HL-60/S4 treated with retinoic acid at 250 ng/mL for 4 days and 3 days (cell line): ENCODE measurements around the gene EXOC4.

Source experiments
- in situ Hi-C: fragments of 300-500 bp; cut with MboI; formaldehyde crosslinking; loops from 2 replicates; pipeline ENCODE4 v1.7.0; 2022; ENCODE audit warnings: low sequenced_read_pairs

Gene EXOC4

GRCh38 chr7:133652547-133652946, 399.7 kb downstream of the EXOC4 start:
- in situ Hi-C loops = no loop called here

DNA sequence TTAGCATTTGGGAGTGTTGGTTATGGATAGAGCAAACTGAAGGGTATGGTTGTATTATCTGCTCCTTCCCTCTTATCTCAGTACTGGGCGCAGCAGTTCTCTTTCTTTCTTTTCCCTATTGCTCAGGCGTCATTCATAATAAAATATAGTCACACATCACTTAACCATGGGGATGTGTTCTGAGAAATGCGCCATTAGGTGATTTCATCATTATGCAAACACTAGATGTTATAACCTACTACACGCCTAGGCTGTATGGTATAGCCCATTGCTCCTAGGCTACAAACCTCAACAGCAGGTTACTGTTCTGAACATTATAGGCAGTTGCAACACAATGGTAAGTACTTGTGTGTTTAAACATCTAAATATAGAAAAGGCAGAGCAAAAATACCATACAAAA, 401.7 kb downstream of the EXOC4 start:
- in situ Hi-C loops = no loop called here

DNA sequence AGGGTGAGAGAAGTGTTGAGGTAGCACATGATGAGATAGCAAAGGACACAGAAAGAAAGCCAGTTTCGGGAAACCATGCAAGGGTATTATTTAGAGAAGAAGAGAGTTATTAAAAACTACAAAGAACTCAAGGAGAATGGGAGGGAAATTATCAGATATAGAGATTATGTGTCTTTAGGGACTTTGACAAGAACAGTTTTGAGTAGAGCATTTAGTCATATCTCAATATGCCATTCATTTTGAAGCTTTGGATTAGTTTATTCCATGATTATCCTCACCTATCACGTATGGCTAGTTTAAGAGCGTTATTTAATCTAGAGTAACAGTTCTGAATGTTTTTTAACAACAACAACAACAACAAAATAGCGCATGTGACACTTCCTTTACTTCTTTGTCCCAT, 409.4 kb downstream of the EXOC4 start:
- in situ Hi-C loops = no loop called here

DNA sequence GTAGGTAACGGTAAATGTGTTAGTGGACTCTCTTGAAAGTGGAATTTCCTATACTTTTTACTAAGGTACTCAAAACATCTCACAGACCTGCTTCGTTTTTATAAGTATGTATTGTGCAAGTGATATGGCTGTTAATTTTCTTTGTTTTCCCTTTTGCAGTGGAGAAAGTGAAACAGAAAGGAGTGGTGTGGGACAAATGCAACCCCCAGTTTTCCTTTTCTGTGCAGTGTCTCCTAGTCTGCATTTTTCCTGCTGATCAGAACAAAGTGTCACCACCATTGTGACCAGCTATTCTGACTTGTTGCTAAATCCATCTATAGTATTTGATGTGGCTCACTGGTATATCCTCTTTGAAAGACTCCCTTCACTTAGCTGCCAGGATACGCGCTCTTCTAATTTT, 410.0 kb downstream of the EXOC4 start:
- in situ Hi-C loops = no loop called here

DNA sequence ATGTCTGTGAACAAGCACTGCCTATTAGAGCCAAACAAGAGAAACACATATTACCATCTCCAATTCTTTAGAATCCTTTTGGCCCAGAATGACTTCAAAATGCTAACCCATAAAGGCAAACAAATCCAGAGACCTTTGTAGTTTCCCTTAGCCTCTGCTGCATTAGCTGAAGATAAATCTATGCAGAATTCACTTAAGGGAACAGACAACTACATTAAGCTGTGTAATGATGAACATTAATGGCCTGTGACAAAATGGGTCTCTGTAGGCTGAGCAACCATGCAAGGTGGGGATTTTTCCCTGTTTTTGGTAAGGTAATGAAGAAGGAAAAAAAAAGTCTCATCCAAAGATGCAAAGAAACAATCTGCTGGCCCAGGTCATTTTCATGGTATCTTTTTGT, 411.6 kb downstream of the EXOC4 start:
- in situ Hi-C loops = no loop called here

DNA sequence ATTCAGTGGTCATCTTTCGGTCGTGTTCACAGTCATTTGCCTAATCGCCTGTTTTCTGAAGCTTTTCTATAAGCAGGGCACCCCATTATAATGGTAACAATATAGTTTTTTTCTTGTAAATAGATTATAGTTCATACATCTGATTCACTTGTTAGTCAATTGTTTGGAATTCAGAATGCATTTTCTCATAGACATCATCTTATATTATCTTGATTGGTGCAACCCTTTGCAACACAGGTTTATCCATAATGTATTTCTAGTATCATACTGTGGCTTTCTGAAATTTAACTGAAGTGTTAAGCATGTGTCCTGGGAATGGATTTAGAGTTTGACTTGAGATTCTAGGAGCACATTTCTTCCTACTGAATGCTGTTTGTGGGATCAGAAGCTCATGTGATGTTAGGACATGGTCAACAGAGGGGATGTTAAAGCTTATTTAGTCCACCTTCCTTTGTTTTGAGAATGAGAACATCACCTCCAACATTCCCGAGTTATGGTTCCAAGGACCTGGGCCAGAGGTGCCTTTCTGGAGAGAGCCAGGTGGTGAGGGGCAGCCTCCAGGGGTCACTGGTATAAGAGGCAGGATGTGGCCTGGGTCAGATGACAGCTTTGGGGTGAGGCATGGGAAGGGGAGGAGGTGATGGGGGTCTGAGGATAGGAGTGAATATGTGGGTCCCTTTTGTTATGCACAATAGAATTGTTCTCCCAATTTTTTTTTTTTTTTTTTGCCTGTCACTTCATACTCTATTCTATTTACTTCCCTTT, 415.6 kb downstream of the EXOC4 start:
- in situ Hi-C loops = no loop called here

DNA sequence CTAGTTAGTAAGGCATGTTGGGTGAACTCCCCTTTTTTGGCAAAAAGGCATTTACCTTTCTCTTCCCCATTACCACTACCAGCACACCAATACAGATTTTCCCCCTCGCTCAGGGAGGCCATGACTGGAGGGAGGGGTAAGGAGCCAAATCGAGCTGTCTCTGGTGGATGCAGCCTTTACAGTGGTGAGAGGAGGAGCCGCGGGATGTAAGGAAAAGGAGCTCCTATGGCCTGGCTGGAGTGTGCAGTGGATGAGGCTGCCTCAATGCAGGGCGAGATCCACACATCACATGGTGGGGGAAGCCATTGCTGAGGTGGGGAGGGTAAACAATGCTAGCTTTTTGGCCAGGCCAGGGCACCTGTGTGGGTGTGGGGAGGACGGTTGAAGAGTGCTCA, 416.2 kb downstream of the EXOC4 start:
- in situ Hi-C loops = no loop called here

DNA sequence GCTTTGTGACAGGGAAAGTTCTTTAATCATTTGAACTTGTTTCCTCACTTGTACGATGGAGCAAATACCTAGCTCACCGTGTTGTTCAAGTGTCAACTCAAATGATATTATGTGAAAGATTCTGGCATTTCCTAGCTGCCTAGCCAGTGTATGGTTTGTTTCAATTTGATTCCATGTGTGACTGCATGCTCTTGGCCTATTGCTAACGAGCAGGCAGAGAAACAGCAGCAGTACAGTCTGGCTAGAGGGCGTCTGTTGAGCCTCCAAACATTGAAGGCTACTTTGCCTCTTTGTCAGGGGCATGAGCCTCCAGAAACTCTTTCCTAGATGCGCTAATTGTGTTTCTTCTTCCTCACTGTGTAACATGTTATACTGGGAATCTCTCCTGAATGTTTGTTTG, 417.4 kb downstream of the EXOC4 start:
- in situ Hi-C loops = no loop called here

DNA sequence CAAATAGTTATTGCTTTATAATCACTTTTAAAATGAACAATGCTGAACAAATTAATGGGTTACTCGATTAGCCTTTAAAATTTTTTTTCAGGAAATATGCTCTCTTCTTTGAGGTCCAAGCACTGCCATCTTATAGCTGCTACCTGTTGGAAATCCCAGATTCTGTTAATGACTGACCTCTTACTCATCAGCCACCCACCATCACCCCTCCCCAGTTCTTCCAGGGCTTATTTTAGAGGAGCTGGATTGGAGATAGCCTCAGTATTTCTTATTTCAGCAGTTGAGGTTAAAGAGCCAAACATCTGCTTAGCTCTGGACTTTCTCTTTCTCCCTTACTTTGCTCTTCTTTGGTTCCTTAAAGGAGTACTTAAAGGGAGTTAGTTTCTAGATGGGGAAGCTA, 420.0 kb downstream of the EXOC4 start:
- in situ Hi-C loops = no loop called here

DNA sequence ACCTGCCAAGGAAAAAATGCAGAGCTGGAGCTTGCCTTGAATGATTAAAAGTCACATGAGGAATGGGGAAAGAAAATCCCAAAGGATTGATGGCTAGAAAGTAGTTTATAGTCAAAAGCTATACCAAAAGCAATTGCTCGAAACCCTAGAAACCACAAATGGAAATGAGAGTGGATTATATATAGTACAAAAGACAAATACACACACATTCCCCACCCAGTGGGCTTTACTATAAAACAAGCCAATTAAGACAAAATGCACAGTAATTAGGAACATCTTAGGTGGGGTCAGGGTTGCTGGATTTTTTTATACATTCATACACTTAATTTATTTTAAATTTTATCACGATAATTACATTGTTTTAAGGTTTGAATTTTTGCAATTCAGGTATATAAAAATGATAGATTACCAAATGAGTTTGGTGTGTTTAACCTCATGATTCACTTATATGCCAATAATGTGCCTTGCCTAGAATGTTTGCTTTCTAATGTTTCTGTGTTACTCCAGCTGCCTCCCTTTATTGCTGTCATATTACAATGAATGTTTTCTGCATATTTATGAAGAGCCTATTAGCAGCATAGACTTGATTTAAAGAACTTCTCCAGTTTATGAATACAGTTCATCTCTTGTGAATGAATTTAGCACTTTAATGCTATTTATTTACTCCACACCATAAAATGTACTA, 421.3 kb downstream of the EXOC4 start:
- in situ Hi-C loops = no loop called here

DNA sequence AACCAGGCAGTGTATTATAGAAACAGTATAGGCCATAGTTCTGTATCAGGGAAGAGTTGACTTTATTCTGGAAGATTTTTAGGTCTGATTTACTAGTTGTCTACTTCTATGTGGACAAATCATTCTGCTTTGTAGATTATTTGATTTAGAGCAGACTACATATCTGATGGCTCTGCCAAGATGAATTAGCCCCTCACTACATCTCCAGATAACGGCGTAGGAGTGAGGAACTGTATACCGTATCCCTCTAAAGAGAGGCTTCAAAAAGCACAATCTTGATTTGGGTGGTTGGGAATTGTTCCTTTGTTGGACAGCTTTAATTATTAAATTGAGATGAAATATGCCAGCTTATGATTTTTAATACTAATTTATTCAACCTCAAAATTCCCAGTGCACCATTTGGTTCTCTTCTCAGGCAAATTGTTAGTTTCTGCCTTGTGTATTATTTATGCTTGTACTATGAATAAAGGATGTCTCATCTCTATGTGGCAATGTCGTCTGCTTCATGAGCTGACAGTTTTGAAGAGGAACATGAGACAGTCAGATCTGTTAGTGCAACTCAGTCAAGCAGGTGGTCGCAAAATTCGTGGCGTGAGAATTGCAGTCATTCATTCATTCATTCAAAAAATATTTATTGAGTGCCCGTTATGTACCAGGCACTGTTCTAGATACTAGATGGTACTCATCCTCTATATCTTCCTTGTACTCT, 422.8 kb downstream of the EXOC4 start:
- in situ Hi-C loops = no loop called here

DNA sequence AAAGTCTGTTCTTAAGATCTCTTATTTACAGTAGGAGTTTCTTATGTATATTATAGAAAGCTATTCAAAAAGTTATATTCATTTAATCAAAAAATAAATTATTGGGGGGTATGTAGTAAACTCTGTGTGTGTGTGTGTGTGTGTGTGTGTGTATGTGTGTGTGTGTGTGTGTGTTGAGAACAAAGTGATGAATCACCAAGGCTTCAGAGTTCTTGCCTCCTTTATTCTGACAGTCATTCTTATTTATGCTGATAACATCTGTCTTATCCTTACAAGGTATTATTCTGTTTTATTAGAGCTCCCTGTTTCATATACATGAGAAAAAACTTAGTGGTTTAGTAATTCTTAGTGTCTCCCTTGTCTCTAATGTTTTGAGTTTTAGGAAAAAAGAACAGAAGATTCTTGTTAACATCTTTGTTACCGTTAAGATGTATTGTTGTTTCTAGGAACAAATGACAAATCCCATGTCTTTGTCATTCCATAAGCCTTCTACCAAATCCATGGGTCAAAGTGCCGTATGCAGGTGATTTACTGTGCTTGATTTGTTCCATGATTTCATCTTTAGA, 424.0 kb downstream of the EXOC4 start:
- in situ Hi-C loops = no loop called here

DNA sequence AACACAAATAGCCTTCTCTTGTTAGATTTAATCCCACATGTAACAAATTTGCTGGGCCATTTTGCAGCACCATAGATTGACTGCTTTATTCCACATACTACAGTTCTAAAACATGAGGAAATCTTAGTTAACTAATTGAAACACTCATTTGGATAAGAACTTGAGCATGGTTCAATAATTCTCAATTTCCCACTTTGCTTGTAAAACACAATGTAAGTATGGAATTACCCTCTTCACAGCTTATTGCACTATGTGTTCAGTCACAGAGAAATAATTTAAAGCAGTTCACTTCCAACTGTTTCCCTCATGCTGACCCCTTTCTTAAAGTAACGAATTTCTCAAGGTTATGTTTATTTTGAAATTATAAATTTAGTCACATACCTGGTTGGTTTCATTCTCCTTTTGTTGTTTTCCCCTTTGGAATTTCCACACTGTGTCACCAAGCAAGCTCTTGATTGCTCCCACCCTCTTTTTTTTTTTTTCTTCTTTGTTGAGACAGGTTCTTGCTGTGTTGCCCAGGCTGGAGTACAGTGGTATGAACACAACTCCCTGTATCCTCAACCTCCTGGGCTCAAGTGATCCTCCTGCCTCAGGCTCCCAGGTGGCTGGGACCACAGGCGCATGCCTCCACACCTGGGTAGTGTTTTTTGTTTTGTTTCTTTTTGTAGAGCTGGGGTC, 425.4 kb downstream of the EXOC4 start:
- in situ Hi-C loops = no loop called here

GRCh38 chr7:133679977-133680376, 427.1 kb downstream of the EXOC4 start:
- in situ Hi-C loops = no loop called here

DNA sequence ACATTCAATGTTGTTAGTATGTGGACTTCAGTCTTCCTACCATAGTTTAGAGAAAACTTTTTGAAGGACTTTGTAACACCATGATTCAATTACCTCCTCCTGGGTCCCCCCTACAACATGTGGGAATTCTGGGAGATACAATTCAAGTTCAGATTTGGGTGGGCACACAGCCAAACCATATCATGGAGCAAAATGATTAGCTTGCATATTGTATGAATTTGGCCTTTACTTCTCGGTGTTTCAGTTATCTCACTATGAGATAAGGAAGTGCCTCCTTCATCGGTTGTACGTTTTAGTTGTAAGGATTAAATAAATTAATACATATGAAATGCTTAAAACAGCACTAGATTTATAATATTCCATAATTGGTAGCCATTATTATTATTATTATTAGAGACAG, 428.7 kb downstream of the EXOC4 start:
- in situ Hi-C loops = no loop called here

DNA sequence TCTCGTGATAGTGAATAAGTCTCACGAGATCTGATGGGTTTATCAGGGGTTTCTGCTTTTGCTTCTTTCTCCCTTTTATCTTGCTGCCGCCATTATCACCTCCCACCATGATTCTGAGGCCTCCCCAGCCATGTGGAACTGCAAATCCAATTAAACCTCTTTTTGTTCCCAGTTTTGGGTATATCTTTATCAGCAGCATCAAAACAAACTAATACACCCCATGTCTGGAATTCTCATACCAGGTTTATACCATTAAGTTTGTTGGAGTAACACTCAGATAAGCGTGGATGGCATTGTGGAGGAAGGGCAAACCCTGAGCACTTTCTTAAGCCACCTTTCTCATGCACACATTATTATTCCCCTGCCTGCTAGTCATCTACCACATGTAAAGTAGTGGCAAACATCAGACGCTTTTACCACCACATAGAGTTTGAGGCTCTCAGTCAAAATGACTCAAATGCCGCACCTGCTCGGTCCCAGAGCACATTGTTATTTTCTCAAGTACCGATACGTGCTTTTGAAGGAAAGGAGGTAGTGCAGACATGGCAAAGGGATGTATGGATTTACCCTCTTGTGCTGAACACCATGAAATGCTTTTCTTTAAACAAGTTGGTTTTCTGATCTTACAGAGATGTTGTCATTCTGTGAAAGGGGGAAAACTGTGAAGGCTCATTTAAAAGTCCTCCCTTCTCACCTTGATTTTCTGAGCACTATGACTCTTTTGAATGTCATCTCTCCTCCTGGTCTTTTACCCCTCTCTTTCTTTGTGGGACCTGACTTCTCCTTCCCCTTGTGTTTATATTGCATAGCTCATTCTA, 429.7 kb downstream of the EXOC4 start:
- in situ Hi-C loops = no loop called here

DNA sequence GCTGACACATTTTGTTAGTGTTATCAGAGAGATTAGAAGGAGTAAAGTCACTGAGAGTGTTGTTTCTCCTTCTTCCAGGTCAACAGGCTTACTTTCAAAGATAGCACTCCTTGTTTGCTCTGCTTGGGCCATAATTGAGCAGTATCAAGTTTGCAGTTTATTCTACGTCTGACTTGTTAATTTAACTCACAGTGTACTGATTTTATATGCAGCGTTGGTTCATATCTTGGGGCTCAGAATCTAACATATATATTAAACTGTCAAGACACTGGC, 430.2 kb downstream of the EXOC4 start:
- in situ Hi-C loops = no loop called here

DNA sequence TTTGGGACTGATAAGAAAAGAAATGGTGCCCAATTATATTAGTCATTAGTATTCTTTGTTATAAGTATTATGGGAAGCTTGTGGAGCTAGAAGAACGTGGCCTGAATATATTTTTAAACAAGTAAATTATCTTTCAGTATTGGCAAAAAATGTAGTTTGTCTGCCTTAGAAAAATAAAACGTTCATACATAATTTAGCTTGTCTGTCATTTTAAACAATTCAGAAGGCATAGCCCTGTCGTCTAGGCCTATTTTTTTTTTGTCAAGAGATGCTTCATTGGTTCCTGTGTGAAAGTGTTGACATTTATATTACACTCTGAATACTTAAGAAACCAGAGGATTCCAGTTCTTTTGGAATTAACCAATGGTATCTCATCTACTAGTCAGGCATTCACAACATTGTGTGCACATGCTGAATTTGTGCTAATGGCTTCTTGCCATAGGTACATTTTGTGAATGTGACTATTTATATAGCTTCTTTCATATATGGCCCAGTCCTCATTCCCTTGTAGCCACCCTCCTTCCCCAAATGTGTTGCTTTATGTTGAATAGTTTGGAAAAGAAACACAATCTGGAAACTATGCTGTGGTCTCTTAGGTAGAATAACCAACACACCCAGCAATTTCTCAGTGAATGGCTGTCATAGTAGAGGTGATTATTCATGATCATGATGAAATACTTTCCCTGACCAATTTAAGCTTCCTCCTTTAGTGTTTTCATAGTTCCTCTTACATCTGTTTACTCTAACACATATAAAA, 435.8 kb downstream of the EXOC4 start:
- in situ Hi-C loops = no loop called here

DNA sequence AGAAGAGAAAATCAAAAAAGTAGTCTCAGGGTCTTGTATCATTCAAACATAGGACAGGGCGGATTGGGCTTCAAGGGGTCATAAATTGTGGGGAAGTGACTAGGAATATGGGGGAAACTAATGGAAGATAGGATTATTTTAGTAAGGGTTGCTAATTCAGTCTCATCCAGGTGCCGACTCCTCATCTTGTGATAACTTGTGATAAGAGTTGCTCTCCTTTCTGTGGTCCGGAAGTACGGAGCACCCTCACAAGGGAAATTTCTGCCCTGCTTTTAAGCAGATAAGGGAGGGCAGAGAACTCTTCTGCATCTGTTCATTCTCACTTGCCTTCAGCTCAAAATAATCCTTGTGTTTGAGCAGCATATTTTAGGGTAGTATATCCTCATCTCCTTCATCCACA, 437.9 kb downstream of the EXOC4 start:
- in situ Hi-C loops = no loop called here
